Stimulated activated naive CD8-positive, alpha-beta T cell treated with anti-CD3 and anti-CD28 coated beads, Interleukin-15, Interleukin-2, amounts not matched to agents 100 ng/mL and 50 ng/mL, for 24 hours (primary cell): ENCODE results near the gene NUP210L.
"Not testable (repeated sequence)": the region's sequence is repeated elsewhere in the genome, so short reads cannot be mapped to it uniquely, and the experiment has no call there.

Source experiments
- H3K27ac Mint-ChIP-seq: one replicate; pipeline ENCODE4 v1.8.0; 2021; ENCODE audit warnings: mild to moderate bottlenecking, mixed read lengths
- H3K27me3 Mint-ChIP-seq: one replicate; pipeline ENCODE4 v1.8.0; 2021; ENCODE audit warnings: mixed read lengths
- H3K36me3 Mint-ChIP-seq: one replicate; pipeline ENCODE4 v1.8.0; 2021; ENCODE audit warnings: low read depth, mixed read lengths
- H3K4me1 Mint-ChIP-seq: one replicate; pipeline ENCODE4 v1.8.0; 2021; ENCODE audit warnings: low read depth, mixed read lengths
- H3K4me3 Mint-ChIP-seq: one replicate; pipeline ENCODE4 v1.8.0; 2021; ENCODE audit warnings: mild to moderate bottlenecking, mixed read lengths
- H3K9me3 Mint-ChIP-seq: one replicate; pipeline ENCODE4 v1.8.0; 2021; ENCODE audit warnings: mixed read lengths

The NUP210L gene

GRCh38 chr1:154094411-154094810, 60.5 kb downstream of the NUP210L start:
- Mint-ChIP-seq H3K4me1 (no peaks in the 10 kb centered on the region), H3K27me3 (no peaks in the 10 kb centered on the region), H3K36me3 (no peaks in the 10 kb centered on the region), H3K9me3 (no peaks in the 10 kb centered on the region), H3K27ac (no peak overlapping the region), H3K4me3 (no peak overlapping the region)

GRCh38 chr1:154093699-154094098, 61.2 kb downstream of the NUP210L start:
- Mint-ChIP-seq H3K36me3 (no peaks in the 10 kb centered on the region), H3K4me3 (no peak overlapping the region), H3K9me3 (no peaks in the 10 kb centered on the region), H3K4me1 (no peaks in the 10 kb centered on the region), H3K27me3 (no peaks in the 10 kb centered on the region), H3K27ac (no peak overlapping the region)

- peaks cover 5% of the 10 kb centered on the region for H3K27me3 Mint-ChIP-seq
- no peak overlapping the region for H3K27ac Mint-ChIP-seq
- no peaks in the 10 kb centered on the region for H3K4me1 Mint-ChIP-seq
- no peak overlapping the region for H3K4me3 Mint-ChIP-seq
- H3K36me3 Mint-ChIP-seq, result no peaks in the 10 kb centered on the region
- H3K9me3 Mint-ChIP-seq, result peaks cover 5% of the 10 kb centered on the region
Measured at GRCh38 chr1:154091706-154092105, 63.2 kb downstream of the NUP210L start.

GRCh38 chr1:154087574-154087973, 67.3 kb downstream of the NUP210L start:
- peaks cover 12% of the 10 kb centered on the region for H3K9me3 Mint-ChIP-seq
- H3K4me3 Mint-ChIP-seq, result no peak overlapping the region
- no peaks in the 10 kb centered on the region for H3K4me1 Mint-ChIP-seq
- H3K27me3 Mint-ChIP-seq, result peaks cover 5% of the 10 kb centered on the region
- H3K36me3 Mint-ChIP-seq, result peaks cover 4% of the 10 kb centered on the region
- H3K27ac Mint-ChIP-seq, result no peak overlapping the region

GRCh38 chr1:154083057-154083456, 71.8 kb downstream of the NUP210L start:
- H3K36me3 Mint-ChIP-seq, H3K27me3 Mint-ChIP-seq, H3K27ac Mint-ChIP-seq, H3K4me3 Mint-ChIP-seq, H3K4me1 Mint-ChIP-seq: not testable (repeated sequence)
- peaks cover 12% of the 10 kb centered on the region for H3K9me3 Mint-ChIP-seq

GRCh38 chr1:154081386-154082126, 73.3 kb downstream of the NUP210L start:
- peaks cover 4% of the 10 kb centered on the region for H3K36me3 Mint-ChIP-seq
- H3K9me3 Mint-ChIP-seq, result peaks cover 8% of the 10 kb centered on the region
- no peaks in the 10 kb centered on the region for H3K4me1 Mint-ChIP-seq
- H3K27me3 Mint-ChIP-seq, result peaks cover 3% of the 10 kb centered on the region
- no peak overlapping the region for H3K27ac Mint-ChIP-seq
- no peak overlapping the region for H3K4me3 Mint-ChIP-seq

- no peak overlapping the region for H3K27ac Mint-ChIP-seq
- peaks cover 5% of the 10 kb centered on the region for H3K9me3 Mint-ChIP-seq
- no peaks in the 10 kb centered on the region for H3K4me1 Mint-ChIP-seq
- no peaks in the 10 kb centered on the region for H3K36me3 Mint-ChIP-seq
- peaks cover 17% of the 10 kb centered on the region for H3K27me3 Mint-ChIP-seq
- no peak overlapping the region for H3K4me3 Mint-ChIP-seq
Measured at GRCh38 chr1:154076413-154076812, 78.5 kb downstream of the NUP210L start.

- no peak overlapping the region for H3K4me3 Mint-ChIP-seq
- peaks cover 17% of the 10 kb centered on the region for H3K27me3 Mint-ChIP-seq
- no peaks in the 10 kb centered on the region for H3K36me3 Mint-ChIP-seq
- H3K4me1 Mint-ChIP-seq, result no peaks in the 10 kb centered on the region
- no peak overlapping the region for H3K27ac Mint-ChIP-seq
- H3K9me3 Mint-ChIP-seq, result peaks cover 5% of the 10 kb centered on the region
Measured at GRCh38 chr1:154075746-154076145, 79.1 kb downstream of the NUP210L start.

GRCh38 chr1:154062309-154062708, 92.6 kb downstream of the NUP210L start:
- no peak overlapping the region for H3K4me3 Mint-ChIP-seq
- no peaks in the 10 kb centered on the region for H3K4me1 Mint-ChIP-seq
- no peaks in the 10 kb centered on the region for H3K9me3 Mint-ChIP-seq
- no peaks in the 10 kb centered on the region for H3K36me3 Mint-ChIP-seq
- no peak overlapping the region for H3K27ac Mint-ChIP-seq
- no peaks in the 10 kb centered on the region for H3K27me3 Mint-ChIP-seq

- not testable (repeated sequence) for H3K27ac Mint-ChIP-seq
Measured at GRCh38 chr1:154047436-154047835, 107.4 kb downstream of the NUP210L start.

GRCh38 chr1:154033697-154034096, 121.2 kb downstream of the NUP210L start:
- H3K27me3 Mint-ChIP-seq, H3K27ac Mint-ChIP-seq, H3K4me3 Mint-ChIP-seq, H3K36me3 Mint-ChIP-seq, H3K4me1 Mint-ChIP-seq, H3K9me3 Mint-ChIP-seq: not testable (repeated sequence)

More at GRCh38 chr1:154047436-154047835, 107.4 kb downstream of the NUP210L start:
- H3K9me3 Mint-ChIP-seq, H3K4me3 Mint-ChIP-seq, H3K4me1 Mint-ChIP-seq, H3K36me3 Mint-ChIP-seq: not testable (repeated sequence)
- peaks cover 12% of the 10 kb centered on the region for H3K27me3 Mint-ChIP-seq

- Mint-ChIP-seq H3K27ac (no peak overlapping the region), H3K4me3 (no peak overlapping the region), H3K27me3 (no peaks in the 10 kb centered on the region), H3K4me1 (no peaks in the 10 kb centered on the region), H3K36me3 (no peaks in the 10 kb centered on the region), H3K9me3 (no peaks in the 10 kb centered on the region)
Measured at GRCh38 chr1:154019940-154020339, 134.9 kb downstream of the NUP210L start.

GRCh38 chr1:154019269-154019668, 135.6 kb downstream of the NUP210L start:
- H3K36me3 Mint-ChIP-seq, result no peaks in the 10 kb centered on the region
- H3K9me3 Mint-ChIP-seq, result no peaks in the 10 kb centered on the region
- no peak overlapping the region for H3K4me3 Mint-ChIP-seq
- no peaks in the 10 kb centered on the region for H3K27me3 Mint-ChIP-seq
- no peaks in the 10 kb centered on the region for H3K4me1 Mint-ChIP-seq
- no peak overlapping the region for H3K27ac Mint-ChIP-seq

GRCh38 chr1:154014154-154014907, 140.5 kb downstream of the NUP210L start:
- Mint-ChIP-seq H3K4me3 (no peak overlapping the region), H3K36me3 (no peaks in the 10 kb centered on the region), H3K4me1 (no peaks in the 10 kb centered on the region), H3K27me3 (no peaks in the 10 kb centered on the region), H3K9me3 (no peaks in the 10 kb centered on the region), H3K27ac (no peak overlapping the region)

GRCh38 chr1:154012543-154012942, 142.3 kb downstream of the NUP210L start:
- not testable (repeated sequence) for H3K4me3 Mint-ChIP-seq, H3K27me3 Mint-ChIP-seq, H3K9me3 Mint-ChIP-seq, H3K36me3 Mint-ChIP-seq, H3K27ac Mint-ChIP-seq, H3K4me1 Mint-ChIP-seq

- Mint-ChIP-seq H3K9me3 (no peaks in the 10 kb centered on the region), H3K4me1 (no peaks in the 10 kb centered on the region), H3K27me3 (no peaks in the 10 kb centered on the region)
Measured at GRCh38 chr1:154012129-154012528, 142.7 kb downstream of the NUP210L start.

More at GRCh38 chr1:154012129-154012528, 142.7 kb downstream of the NUP210L start:
- Mint-ChIP-seq H3K4me3 (no peak overlapping the region), H3K27ac (no peak overlapping the region), H3K36me3 (no peaks in the 10 kb centered on the region)
